Activated CD4-positive, alpha-beta T cell treated with anti-CD3 and anti-CD28 coated beads for 48 hours (primary cell): ENCODE results near the gene SETDB2.
A peak's percentile ranks its signal among the peaks of the same experiment; 100 is the strongest.

Experiments used
- DNase-seq: peaks from one replicate; pipeline ENCODE4 v3.0.0-alpha.2; 2020

Gene SETDB2

DNA sequence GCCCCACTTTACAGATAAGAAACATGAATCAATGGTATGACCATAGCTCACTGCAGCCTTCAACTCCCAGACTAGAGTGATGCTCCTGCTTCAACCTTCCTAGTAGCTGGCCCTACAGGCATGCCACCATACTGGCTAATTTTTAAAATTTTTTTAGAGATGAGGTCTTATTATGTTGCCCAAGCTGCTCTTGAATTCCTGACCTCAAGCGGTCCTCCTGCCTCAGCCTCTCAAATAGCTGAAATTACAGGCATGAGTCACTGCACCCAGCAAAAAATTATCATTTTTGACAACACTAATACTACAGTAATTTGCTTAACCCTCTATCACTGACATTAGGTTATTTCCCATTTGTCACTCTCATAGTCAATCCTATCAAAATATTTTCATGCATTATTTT, 15.0 kb upstream of the SETDB2 start:
- DNase-seq = no peak

DNA sequence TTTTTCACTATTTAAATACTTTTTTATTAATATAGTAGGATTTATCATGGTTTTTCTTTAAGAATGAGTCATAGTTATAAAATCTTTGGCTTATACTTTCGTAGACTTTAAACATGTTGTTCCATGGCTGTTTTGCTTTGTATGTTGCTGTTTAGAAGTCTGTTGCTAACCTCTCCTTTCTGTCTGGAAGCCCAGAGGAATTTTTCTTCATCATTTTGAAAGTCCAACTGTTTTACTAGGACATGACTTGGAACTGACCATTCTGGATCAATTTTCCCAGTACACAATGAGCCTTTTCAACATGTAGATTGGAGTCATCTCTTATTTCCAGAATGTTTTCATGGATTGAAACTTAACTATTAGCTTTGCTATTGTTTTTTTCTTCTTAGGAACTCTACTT, 8.1 kb upstream of the SETDB2 start:
- no peak for DNase-seq

DNA sequence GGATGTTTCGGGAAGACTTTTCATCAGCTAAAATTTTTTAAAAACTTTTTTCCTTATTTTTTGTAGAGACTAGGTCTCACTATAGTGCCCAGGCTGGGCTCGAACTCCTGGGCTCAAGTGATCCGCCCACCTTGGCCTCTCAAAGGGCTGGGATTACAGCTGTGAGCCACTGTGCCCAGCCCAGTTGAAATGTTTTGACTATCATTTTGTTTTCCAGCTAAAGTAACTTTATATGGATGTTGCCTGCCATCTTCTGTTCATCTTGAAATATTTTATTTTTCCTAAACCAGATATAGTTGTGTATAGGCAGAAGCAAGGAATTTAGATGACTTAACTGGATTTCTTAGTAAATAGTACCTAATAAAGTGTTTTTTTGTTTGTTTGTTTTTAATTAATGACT, 7.2 kb upstream of the SETDB2 start:
- DNase-seq = no peak

DNA sequence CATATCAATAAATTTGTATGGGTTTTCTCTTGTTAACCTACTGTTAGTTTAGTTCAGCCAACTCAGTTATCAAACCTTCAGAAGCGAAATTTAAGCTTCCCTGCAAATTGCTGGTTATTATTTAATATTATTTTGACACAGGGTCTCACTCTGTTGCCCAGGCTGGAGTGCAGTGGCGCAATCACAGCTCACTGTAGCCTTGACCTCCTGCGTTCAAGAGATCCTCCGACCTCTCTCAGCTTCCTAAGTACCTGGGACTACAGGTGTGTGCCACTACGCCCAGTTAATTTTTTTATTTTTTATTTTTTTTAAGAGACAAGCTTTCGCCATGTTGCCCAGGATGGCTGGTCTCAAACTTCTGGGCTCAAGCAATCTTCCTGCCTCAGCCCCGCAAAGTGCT, 6.4 kb upstream of the SETDB2 start:
- DNase-seq = no peak

DNA sequence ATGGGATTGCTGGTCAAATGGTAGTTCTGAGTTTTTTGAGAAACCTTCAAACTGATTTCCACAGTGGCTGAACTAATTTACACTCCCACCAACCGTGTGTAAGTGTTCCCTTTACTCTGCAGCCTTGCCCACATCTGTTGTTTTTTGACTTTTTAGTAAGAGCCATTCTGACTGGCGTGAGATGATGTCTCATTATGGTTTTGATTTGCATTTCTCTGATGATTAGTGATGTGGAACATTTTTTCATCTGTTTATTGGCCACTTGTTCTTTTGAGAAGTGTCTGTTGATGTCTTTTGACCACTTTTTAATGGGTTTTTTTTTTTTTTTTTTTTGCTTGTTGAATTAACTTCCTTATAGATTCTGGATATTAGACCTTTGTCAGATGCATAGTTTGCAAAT, 4.5 kb upstream of the SETDB2 start:
- DNase-seq = no peak

DNA sequence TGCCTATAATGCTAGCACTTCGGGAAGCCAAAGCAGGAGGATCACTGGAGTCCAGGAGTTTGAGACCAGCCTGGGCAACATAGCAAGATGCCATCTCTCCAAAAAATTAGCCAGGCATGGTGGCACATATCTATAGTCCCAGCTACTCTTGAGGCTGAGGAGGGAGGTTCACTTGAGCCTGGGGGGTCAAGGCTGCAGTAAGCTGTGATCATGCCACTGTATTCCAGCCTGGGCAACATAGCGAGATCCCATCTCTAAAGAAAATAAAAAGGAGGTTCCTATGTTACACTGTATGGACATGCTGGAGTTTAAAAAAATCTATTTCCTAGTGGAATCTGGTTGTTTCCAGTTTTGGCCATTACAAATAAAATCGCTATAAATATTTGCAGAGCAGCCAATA, 2.8 kb upstream of the SETDB2 start:
- no peak for DNase-seq

DNA sequence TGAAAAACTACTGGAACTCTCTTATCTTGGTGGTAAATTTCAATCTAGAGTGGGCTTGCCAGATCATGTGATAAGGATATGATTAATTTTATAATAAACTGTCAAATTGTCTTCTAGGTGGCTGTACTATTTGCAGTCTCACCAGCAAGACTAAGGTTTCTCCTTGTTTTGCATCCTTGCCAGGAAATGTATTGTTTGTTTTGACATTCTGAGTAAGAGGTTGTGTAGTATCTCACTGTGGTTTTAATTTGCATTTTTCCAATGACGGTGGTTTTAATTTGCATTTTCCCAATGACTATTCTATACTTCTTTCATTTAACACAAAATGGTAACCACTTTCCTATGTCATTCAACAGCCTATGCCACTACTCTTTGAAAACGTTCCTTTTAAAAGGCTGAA, 2.2 kb upstream of the SETDB2 start:
- DNase-seq = no peak

DNA sequence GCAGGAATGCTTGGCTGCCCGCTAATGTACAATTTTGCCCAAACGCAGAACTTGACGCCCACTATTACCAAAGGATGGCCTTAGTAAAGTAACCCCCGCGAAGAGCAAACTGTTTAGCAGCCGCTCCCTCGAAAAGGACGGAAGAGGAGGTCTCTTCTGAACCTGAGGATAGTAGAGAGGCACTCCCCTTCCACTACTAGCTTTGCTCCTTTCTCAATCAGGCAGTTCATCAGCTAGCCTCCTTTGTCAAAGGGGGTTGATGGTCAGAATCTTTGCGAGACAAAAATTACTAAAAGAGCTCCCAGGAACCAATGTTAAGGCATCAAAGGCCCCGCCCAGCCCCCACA, 744 bp upstream of the SETDB2 start:
- DNase-seq = no peak

DNA sequence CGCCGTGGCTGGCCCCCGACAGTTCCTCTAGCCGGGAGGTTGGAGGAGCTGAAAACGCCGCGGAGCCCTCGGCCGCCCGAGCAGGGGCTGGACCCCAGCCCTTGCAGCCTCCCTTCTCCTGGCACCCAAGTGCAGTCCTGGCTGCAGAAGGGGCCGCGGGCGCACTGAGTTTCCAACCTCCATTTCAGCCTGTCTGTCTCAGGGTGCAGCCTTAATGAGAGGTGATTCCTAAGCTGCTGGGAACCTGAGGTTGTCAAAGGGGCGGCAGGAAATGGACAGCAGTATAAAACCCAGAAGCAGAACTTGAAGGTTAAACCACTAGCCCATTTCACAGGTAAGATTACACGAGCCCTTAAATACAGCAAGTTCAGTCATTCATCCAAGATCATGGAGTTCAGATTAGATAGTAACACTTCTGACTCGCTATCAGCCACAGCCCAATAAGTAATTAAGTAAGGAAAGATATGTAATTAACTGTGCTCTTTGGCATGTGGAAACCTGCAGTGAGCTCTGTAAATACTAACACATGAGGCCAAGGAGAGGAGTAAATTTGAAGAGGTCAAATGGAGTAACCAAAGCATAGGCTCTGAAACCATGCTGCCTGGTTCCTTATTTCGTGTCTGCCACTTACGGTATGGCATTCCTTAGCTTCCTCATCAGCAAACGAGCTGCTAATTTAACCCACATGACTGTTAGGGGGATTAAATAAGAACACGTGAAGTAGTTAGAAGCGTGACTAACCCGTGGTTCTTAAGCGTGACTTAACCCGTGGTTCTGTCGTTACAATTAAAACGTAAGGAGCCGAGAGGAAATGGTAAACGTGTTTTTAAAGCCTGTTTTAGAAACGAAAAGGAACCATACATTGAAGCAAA, 686 bp downstream of the SETDB2 start:
- peak; percentile 15 for DNase-seq

DNA sequence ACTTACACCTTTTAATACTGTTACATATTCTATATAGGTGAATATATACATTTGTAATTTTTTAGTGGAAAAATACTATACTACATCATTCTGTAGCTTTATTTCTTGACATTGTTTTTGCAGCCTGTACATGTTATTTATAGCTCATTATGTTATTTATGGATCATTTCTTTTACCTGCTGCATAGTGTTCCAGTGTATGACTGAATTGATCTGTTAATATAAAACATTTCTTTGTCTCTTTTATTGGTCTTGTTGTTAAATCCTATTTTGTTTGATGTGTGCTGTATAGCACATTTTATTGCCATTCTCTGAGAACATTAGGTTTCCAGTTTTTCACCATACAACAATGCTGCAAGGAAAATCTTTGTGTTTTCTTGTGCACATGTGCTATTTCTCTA, 2.4 kb downstream of the SETDB2 start:
- no peak for DNase-seq

DNA sequence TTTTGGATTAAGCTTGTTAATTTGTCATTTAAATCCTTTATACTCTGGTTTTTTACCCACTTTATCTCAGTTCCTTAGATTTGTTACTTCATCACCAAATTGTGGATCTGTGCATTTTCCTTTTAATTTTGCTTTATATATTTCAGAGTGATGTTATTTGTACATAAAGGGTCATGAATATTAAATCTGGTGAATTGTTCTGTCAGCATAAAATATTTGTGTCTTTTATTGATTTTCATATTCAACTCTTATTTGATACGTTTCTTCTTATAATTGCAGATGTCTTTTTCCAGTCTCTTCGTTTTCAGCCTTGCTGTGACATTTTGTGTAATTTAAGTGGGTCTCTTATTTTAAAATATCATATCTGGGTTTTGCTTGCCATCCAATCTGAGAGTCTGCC, 4.7 kb downstream of the SETDB2 start:
- DNase-seq = no peak

DNA sequence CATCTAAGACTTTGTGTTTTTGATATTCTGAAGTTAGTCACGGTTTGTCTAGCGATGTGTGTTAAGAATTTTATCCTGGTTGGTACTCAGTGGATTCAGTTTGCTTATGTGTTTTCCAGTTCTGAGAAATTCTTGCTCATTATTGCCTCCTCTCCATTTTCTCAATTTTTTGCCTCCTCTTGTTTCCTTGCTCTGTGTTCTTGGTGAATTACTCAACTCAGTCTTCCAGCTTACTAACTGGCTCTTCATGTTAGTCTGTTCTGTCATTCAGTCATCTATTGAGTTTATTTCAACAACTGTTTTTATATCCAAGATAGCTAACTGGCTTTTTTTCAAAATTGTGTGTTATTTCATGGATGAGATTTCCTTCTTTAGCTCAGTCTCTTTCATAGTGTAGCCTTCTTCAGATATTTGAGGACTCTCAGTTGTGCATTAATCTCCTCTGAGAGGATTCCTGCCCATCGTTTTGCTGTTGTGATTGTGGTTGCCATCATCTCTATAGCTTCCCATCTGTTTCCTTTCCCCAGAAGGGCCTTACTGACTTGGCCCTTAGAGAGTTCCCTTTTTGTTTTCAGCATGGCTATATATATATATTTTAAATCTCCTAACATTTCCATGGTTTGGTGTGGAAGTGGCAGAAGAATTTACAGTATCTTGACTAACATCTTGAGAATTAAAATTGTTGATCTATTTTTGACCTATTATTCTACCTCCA, 6.2 kb downstream of the SETDB2 start:
- DNase-seq = no peak

DNA sequence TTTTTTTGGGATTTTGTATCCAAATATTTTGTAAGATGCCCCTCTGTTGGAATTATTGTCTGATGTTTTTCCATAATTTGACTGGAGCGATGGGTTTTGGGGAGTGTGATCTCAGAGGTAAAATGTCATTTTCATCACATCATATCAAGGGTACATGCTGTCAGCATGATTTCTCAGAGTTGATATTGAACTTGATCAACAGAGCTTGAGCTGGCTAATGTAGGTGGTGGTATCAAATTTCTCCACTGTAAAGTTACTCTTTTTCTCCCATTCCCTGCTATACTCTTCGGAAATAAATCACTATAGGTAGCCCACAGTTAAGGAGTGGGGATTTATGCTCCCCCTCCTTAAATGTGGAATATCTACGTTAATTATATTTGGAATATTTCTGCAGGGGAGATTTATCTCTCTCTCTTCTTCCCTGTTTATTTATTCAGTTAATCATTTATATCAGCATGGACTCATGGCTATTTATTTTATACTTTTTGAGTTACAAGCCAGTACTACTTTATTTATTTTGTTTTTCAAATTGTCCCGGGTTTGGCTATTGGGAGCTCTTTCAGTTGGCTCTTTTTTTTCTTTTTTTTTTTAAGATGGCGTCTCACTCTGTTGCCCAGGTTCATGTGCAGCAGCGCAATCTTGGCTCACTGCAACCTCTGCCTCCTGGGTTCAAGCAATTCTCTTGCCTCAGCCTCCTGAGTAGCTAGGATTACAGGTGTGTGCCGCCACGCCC, 8.8 kb downstream of the SETDB2 start:
- DNase-seq = no peak

DNA sequence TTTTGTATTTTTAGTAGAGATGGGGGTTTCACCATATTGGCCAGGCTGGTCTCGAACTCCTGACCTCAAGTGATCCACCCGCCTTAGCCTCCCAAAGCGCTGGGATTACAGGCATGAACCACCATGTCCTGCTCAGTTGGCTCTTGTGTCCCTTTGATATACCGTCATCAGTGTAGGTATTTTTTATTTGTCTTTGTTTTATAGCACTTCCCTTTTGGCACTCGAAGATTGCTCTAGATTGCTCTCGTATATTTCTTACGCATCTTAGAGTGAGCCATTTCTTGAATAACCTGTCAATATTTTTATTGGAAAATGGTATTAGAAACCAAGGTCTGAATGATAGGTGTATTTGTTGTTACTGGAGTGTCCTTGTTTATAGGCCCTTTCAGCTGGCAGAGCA, 9.4 kb downstream of the SETDB2 start:
- DNase-seq = no peak

DNA sequence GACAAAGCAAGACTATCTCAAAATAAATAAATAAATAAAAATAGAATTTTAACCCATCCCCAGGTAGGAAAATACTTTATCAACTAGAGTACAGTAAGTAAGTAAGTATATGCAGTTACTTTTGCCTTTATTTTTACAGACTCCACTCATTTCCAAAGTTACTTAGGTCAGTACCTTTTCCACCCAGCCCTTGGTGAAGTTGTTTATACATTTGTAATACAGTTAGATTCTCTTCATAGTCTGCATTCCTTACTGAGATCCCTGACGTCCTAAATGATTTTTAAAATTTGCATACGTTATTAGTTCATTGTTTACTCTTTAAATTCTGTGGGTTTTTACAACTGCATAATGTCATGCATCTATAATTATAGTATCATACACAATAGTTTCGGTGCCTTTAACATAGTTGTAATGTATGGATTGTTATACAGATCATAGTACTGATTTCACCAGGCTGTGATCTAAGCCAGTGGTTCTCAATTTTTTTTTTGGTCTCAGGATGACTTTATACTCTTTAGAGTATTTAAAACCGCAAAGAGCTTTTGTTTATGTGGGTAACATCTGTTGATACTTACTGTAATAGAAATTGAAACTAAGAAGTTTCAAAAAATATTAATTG, 10.4 kb downstream of the SETDB2 start:
- no peak for DNase-seq

DNA sequence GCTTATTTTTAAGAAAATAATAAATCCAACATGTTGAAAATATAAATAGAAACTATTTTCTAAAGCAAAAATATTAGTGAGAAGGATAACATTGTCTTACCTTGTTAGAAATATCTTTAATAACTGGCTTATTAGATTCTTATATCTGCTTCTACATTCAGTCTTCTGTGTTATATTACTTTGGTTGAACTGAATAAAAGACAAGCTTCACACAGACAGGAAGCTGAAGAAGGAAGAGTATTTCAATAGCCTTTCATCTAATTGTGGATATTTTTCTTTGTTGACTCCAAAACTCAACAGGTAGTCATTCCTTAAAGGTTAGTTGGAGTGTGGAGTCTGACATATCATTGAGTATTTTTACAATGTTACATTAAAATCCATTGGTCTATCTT, 10.9 kb downstream of the SETDB2 start:
- DNase-seq = no peak

DNA sequence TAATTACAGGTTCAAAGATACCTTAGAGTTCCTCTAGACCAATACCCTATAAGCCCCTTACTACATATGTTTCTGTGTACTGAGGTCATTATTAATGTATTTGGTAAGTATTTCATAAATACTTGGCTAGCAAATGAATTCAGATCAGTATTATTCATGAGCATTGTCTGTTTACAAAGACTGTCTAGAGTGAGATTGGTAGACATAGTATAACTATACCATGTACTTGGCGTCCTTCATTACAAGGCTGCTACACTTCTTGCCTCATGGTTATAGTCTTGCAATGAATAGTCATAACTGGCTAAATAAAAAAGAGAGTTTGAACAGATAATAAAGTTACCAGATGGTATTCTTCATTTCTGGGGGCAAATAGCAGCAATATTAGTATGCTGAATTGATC, 12.1 kb downstream of the SETDB2 start:
- DNase-seq = no peak

DNA sequence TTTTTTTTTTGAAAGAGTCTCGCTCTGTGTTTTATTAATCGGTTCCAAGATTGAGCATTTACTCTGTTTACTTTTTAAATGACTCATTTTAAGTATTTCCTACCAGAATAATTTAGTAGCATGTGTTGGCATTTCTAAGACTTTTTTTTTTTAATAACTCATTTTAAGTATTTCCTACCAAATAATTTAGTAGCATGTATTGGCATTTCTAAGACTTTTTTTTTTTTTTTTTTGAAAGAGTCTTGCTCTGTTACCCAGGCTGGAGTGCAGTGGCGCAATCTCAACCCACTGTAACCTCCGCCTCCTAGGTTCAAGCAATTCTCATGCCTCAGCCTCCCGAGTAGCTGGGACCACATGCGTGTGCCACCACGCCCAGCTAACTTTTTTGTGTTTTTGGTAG, 13.1 kb downstream of the SETDB2 start:
- no peak for DNase-seq

DNA sequence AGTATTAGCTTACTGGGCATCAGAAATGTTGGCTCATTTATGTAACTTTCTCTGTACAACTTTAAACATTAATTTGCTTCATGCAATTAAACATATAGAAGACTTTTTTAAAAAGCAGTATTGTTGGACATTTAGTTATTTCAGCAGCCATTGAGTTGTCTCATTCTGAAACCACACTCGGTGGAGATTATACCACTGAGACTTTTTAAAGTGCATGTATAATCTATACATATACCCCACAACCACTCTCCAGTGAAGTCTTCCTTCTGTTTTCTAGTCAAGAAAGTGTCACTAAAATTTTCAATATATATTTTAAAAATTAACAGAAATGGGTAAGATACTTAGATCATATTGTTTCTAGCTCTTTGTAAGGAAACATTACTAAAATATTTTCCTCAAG, 15.5 kb downstream of the SETDB2 start:
- no peak for DNase-seq

DNA sequence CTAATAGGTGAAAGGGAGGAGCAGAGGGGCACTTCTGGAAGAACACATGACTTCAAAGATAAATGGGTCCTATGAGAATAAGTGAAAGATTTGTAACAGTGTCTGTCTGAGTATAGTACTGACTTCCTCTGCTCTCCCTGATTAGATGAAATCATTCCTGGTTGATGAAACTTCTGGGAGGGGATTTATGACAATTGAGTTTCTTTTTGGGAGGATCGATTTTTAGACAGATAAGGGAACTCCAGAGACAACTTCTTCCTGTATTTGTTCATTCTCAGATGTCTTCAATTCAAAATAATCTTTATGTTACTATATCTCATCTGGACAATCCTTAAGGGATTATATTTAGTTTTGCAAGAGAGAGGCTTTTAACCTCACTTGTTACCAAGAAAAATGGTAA, 20.0 kb downstream of the SETDB2 start:
- no peak for DNase-seq

DNA sequence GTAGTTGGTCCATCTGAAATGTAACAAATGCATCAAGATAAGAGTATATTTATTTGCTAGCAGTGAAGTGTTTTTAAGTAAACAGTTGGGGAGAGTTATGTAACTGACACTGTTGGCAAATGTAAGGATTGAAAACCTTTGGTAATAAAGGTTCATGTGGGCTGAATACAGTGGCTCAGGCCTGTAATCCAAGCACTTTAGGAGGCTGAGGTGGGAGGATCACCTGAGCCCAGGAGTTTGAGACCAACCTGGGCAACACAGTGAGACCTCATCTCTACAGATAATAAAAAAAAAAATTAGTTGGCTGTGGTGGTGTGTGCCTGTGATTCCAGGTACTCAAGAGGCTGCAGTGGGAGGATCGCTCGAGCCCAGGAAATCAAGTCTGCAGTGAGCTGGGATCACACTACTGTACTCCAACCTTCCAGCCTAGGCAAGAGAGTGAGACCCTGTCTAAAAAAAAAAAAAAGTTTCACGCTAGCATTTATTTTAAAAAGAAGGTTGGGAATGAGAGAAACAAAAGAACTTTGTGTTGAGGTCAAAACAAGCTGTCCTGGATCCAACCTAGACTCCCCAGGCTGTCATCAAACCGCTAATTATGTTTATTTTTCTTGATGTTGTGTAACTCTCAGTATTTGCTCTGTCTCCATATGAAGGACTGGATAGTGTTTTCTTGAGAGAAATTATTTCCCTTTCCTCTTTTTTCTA, 20.7 kb downstream of the SETDB2 start:
- no peak for DNase-seq

DNA sequence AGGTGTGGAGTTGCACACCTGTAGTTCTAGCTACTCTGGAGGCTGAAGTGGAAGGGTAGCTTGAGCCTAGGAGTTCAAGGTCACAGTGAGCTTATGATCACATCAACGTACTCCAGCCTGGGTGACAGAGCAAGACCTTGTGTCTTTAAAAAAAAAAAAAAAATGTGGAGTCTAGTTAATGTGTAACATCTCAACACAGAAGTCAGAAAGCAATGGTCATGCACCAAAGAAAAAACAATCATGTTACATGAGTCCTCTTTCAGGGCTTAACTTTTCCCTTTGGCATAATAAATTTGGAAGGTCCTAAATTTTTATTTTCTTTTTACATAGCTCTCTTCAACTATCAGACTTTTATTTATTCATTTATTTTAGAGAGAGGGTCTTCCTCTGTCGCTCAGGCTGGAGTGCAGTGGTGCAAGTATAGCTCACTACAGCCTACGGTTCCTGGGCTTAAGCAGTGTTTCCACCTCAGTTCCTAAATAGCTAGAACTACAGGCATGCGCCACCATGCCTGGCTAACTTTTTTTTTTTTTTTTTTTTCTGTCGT, 22.3 kb downstream of the SETDB2 start:
- DNase-seq = no peak

DNA sequence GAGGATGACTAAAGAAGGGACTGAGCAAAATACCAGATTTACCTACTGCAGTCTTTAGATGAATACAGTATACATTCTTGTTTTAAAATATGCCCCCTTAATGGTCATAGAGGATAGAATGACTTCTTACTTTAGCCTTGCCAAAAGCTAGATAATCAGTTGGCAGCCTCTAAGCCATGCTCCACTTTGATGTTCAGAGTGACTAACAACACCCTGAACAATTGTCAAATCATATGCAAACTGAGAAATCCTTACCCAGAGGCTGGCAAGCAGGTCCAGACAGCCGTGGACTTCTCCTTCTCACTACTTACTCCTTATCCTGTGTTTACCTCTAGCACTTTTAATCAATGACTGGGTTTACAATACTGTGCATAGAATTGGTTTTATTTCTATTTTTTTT, 28.1 kb downstream of the SETDB2 start:
- DNase-seq = no peak
